Skeletal muscle tissue (tissue), 4 donors: Measurements from ENCODE around the gene MRM3. TPM values are rescaled to one million over a fixed set of nuclear protein-coding genes. Genes with fewer than 3 reads are reported as not detected.
A peak's percentile ranks its signal among the peaks of the same experiment; 100 is the strongest.
"Not testable (repeated sequence)": the region's sequence is repeated elsewhere in the genome, so short reads cannot be mapped to it uniquely, and the experiment has no call there.

Experiments
- H3K27ac ChIP-seq: one replicate; pipeline ENCODE4 v1.7.0; 2013; ENCODE audit warnings: mild to moderate bottlenecking, low read depth, low read length, inconsistent platforms
- H3K27me3 ChIP-seq, 3 donors: one replicate each; pipeline ENCODE4 v1.7.0; 2013; ENCODE audit warnings: low read length in 3 of 3; ENCODE audit not compliant: control insufficient read depth in 3 of 3, insufficient read depth in 3 of 3
- H3K36me3 ChIP-seq, 3 donors: one replicate each; pipeline ENCODE4 v1.7.0; 2013; ENCODE audit warnings: low read length in 3 of 3; ENCODE audit not compliant: control insufficient read depth in 3 of 3, insufficient read depth in 3 of 3
- H3K4me1 ChIP-seq, 3 donors: one replicate each; pipeline ENCODE4 v1.7.0; 2013; ENCODE audit warnings: low read length in 3 of 3, mild to moderate bottlenecking in 3 of 3; ENCODE audit not compliant: control insufficient read depth in 3 of 3, insufficient read depth in 3 of 3
- H3K4me3 ChIP-seq, 3 donors: one replicate each; pipeline ENCODE4 v1.7.0; 2013; ENCODE audit warnings: low read length in 3 of 3
- H3K9ac ChIP-seq, 3 donors: one replicate each; pipeline ENCODE4 v1.7.0; 2013; ENCODE audit warnings: low read length in 3 of 3, mild to moderate bottlenecking in 3 of 3, moderate library complexity in 2 of 3, low read depth in 1 of 3
- H3K9me3 ChIP-seq, 3 donors: one replicate each; pipeline ENCODE4 v1.7.0; 2013; ENCODE audit warnings: low read length in 3 of 3; ENCODE audit not compliant: control insufficient read depth in 3 of 3
- total RNA-seq: library from RNA; depleted of rRNA; stranded (reverse); fragments of >200 nt; gene quantifications from one replicate; pipeline ENCODE4 v1.2.3, GENCODE V29; 2014
- donor health status: Osteomylitis.

MRM3 gene
- total RNA-seq, 1 donor from 2014 or later, result 18.8 TPM

- H3K36me3 ChIP-seq, result no peaks in the 10 kb centered on the region
- no peak overlapping the region for H3K27ac ChIP-seq
- H3K9ac ChIP-seq, result no peak overlapping the region
- H3K9me3 ChIP-seq, result no peaks in the 10 kb centered on the region
- peaks cover 8 to 27% (median 18%) of the 10 kb centered on the region in 3 donors for H3K4me1 ChIP-seq
- no peak overlapping the region for H3K4me3 ChIP-seq
- no peaks in the 10 kb centered on the region for H3K27me3 ChIP-seq
Measured at GRCh38 chr17:834136-834535, 52.0 kb downstream of the MRM3 start.

GRCh38 chr17:835263-835662, 53.1 kb downstream of the MRM3 start:
- Histone ChIP-seq H3K9me3 (no peaks in the 10 kb centered on the region), H3K36me3 (no peaks in the 10 kb centered on the region), H3K4me1 (peaks cover 8 to 24% (median 14%) of the 10 kb centered on the region in 3 donors), H3K4me3 (no peak overlapping the region), H3K9ac (peak overlapping the region in 1 of 3 donors; percentile 9), H3K27me3 (no peaks in the 10 kb centered on the region), H3K27ac (peak overlapping the region; percentile 12)

GRCh38 chr17:835721-836120, 53.6 kb downstream of the MRM3 start:
- H3K9ac ChIP-seq, result peak overlapping the region in 1 of 3 donors; percentile 9
- H3K36me3 ChIP-seq, H3K27me3 ChIP-seq, H3K4me3 ChIP-seq, H3K9me3 ChIP-seq, H3K27ac ChIP-seq: not testable (repeated sequence)
- H3K4me1 ChIP-seq, result peaks cover 5 to 19% (median 10%) of the 10 kb centered on the region in 3 donors

GRCh38 chr17:836151-836550, 54.0 kb downstream of the MRM3 start:
- H3K9ac ChIP-seq, result no peak overlapping the region
- H3K27ac ChIP-seq, result peak overlapping the region; percentile 37

GRCh38 chr17:838486-838885, 56.3 kb downstream of the MRM3 start:
- H3K4me3 ChIP-seq, result no peak overlapping the region
- no peak overlapping the region for H3K27ac ChIP-seq
- H3K27me3 ChIP-seq, result no peaks in the 10 kb centered on the region
- peaks cover 12 to 25% (median 22%) of the 10 kb centered on the region in 3 donors for H3K4me1 ChIP-seq
- no peak overlapping the region for H3K9ac ChIP-seq
- no peaks in the 10 kb centered on the region for H3K9me3 ChIP-seq
- no peaks in the 10 kb centered on the region for H3K36me3 ChIP-seq

More at GRCh38 chr17:836151-836550, 54.0 kb downstream of the MRM3 start:
- Histone ChIP-seq H3K27me3 (no peaks in the 10 kb centered on the region), H3K4me1 (peaks cover 5 to 16% (median 6%) of the 10 kb centered on the region in 3 donors), H3K4me3 (peak overlapping the region in 1 of 3 donors; percentile 13), H3K9me3 (no peaks in the 10 kb centered on the region), H3K36me3 (no peaks in the 10 kb centered on the region)

GRCh38 chr17:841313-841712, 59.2 kb downstream of the MRM3 start:
- no peaks in the 10 kb centered on the region for H3K9me3 ChIP-seq
- no peaks in the 10 kb centered on the region for H3K27me3 ChIP-seq
- no peak overlapping the region for H3K27ac ChIP-seq
- no peaks in the 10 kb centered on the region for H3K36me3 ChIP-seq
- no peak overlapping the region for H3K9ac ChIP-seq
- no peak overlapping the region for H3K4me3 ChIP-seq
- H3K4me1 ChIP-seq, result peaks cover 20 to 30% (median 28%) of the 10 kb centered on the region in 3 donors

Other genes starting within 250 kb of the MRM3 start
- 9.9 TPM for gene VPS53, start 67.5 kb upstream of the MRM3 start, total RNA-seq
- gene TLCD3A, start 49.8 kb upstream of the MRM3 start, total RNA-seq, result 14.6 TPM
- gene GEMIN4, start 30.1 kb upstream of the MRM3 start, total RNA-seq, result 7.8 TPM
- gene GLOD4, start 73 bp upstream of the MRM3 start, total RNA-seq, result 36.5 TPM
- gene NXN, start 197.4 kb downstream of the MRM3 start, total RNA-seq, result 33.9 TPM
- gene TIMM22, start 214.8 kb downstream of the MRM3 start, total RNA-seq, result 15.1 TPM